ENCODE data around the gene NAT16. TPM values are rescaled to one million over a fixed set of nuclear protein-coding genes. Genes with fewer than 3 reads are reported as not detected.

NAT16 gene
- total and polyA plus RNA-seq, 2 experiments from 2014 or later, result 0.21 to 0.31 TPM

DNA sequence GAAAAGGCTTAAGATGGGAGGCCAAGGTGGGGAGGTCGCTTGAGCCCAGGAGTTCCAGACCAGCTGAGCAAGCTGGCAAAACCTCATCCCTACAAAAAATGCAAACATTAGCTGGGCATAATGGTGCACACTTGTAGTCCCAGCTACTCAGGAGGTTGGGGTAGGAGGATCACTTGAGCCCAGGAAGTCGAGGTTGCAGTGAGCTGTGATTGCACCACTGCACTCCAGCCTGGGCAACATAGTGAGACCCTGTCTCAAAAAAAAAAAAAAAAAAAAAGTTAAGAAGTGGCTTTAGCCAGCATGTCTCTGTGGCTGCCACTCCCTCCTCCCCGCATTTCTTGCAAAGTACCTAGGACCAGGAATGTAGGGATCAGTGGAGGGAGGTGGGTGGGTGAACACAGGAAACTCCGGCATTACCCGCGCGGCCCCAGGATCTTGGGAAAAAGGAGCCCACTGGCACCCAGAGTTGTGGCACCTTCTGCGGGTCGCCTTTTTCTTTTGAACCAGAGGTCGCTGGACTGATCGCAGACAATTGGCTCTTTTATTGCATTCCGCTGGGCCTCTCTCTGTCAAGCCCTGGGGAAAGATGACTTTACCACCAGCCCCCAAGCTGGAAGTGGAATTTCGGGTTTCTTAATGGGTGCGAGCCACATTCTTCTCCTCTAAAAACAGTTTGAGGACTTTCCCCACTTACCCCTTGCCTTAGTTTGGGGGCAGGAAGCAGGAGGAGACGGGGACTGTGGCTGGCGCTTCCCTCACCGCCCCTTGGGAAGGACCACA is 18.2 kb downstream of the NAT16 start:
- Histone ChIP-seq H3K36me3 (ENCODE audit: insufficient read depth) (no peaks in the 10 kb centered on the region), H3K9me2 (ENCODE audit: insufficient read depth) (no peaks in the 10 kb centered on the region), H3K27ac (ENCODE audit: low read depth) (0 out of 2 replicates have a peak overlapping the region, but pooled peaks have one; percentile 26), H3K4me1 (ENCODE audit: insufficient read depth) (peaks cover 48% of the 10 kb centered on the region), H4K20me1 (replicated peaks; ENCODE audit: insufficient read depth) (peaks cover 6% of the 10 kb centered on the region; the same call in 1 of the 2 replicates), H3K4me3 (peak overlapping the region; percentile 72), H2AFZ (peak overlapping the region; percentile 40; the same call in 1 of the 2 replicates), H3K79me2 (replicated peaks; ENCODE audit: insufficient read depth) (no peaks in the 10 kb centered on the region), H3K27me3 (ENCODE audit: insufficient read depth) (peaks cover 50% of the 10 kb centered on the region), H3F3A (replicated peaks; ENCODE audit: low read depth) (peaks cover 26% of the 10 kb centered on the region), H3K4me2 (peak overlapping the region; percentile 91)
- H3K4me1 Mint-ChIP-seq, result peaks cover 53% of the 10 kb centered on the region
- H3K27me3 Mint-ChIP-seq (ENCODE audit: insufficient read depth, low read depth, poor library complexity), result peaks cover 46% of the 10 kb centered on the region
- TF ChIP-seq, protein P1, sequence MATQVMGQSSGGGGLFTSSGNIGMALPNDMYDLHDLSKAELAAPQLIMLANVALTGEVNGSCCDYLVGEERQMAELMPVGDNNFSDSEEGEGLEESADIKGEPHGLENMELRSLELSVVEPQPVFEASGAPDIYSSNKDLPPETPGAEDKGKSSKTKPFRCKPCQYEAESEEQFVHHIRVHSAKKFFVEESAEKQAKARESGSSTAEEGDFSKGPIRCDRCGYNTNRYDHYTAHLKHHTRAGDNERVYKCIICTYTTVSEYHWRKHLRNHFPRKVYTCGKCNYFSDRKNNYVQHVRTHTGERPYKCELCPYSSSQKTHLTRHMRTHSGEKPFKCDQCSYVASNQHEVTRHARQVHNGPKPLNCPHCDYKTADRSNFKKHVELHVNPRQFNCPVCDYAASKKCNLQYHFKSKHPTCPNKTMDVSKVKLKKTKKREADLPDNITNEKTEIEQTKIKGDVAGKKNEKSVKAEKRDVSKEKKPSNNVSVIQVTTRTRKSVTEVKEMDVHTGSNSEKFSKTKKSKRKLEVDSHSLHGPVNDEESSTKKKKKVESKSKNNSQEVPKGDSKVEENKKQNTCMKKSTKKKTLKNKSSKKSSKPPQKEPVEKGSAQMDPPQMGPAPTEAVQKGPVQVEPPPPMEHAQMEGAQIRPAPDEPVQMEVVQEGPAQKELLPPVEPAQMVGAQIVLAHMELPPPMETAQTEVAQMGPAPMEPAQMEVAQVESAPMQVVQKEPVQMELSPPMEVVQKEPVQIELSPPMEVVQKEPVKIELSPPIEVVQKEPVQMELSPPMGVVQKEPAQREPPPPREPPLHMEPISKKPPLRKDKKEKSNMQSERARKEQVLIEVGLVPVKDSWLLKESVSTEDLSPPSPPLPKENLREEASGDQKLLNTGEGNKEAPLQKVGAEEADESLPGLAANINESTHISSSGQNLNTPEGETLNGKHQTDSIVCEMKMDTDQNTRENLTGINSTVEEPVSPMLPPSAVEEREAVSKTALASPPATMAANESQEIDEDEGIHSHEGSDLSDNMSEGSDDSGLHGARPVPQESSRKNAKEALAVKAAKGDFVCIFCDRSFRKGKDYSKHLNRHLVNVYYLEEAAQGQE (IDR thresholded peaks at IDR 0.05; ENCODE audit: unreplicated experiment), result no peak
- TF ChIP-seq NANOG (IDR thresholded peaks at IDR 0.05; ENCODE audit: borderline replicate concordance), result no peak
- TF ChIP-seq EZH2 (IDR thresholded peaks at IDR 0.05; ENCODE audit: low read depth, unreplicated experiment), result no peak
- TF ChIP-seq EZH2phosphoT487 (IDR thresholded peaks at IDR 0.05; ENCODE audit: unreplicated experiment), result no peak
- no peak for TF ChIP-seq ZNF114 (CRISPR knock-in tag; IDR thresholded peaks at IDR 0.05)
- TF ChIP-seq, protein P2, sequence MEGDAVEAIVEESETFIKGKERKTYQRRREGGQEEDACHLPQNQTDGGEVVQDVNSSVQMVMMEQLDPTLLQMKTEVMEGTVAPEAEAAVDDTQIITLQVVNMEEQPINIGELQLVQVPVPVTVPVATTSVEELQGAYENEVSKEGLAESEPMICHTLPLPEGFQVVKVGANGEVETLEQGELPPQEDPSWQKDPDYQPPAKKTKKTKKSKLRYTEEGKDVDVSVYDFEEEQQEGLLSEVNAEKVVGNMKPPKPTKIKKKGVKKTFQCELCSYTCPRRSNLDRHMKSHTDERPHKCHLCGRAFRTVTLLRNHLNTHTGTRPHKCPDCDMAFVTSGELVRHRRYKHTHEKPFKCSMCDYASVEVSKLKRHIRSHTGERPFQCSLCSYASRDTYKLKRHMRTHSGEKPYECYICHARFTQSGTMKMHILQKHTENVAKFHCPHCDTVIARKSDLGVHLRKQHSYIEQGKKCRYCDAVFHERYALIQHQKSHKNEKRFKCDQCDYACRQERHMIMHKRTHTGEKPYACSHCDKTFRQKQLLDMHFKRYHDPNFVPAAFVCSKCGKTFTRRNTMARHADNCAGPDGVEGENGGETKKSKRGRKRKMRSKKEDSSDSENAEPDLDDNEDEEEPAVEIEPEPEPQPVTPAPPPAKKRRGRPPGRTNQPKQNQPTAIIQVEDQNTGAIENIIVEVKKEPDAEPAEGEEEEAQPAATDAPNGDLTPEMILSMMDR (conservative IDR thresholded peaks at IDR 0.05; ENCODE audit: low read depth in 2 of 2), result no peak
- TF ChIP-seq JUNB (IDR thresholded peaks at IDR 0.05; ENCODE audit: unreplicated experiment), result no peak
- TF ChIP-seq, protein P3, sequence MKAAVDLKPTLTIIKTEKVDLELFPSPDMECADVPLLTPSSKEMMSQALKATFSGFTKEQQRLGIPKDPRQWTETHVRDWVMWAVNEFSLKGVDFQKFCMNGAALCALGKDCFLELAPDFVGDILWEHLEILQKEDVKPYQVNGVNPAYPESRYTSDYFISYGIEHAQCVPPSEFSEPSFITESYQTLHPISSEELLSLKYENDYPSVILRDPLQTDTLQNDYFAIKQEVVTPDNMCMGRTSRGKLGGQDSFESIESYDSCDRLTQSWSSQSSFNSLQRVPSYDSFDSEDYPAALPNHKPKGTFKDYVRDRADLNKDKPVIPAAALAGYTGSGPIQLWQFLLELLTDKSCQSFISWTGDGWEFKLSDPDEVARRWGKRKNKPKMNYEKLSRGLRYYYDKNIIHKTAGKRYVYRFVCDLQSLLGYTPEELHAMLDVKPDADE (IDR thresholded peaks at IDR 0.05), result no peak
- no peak overlapping the region for H3K27ac Mint-ChIP-seq
- peak overlapping the region; percentile 81 for H3K4me3 Mint-ChIP-seq
- DNase-seq (ENCODE audit: low spot score) (peak; percentile 55), ATAC-seq (no peak)
- H3K9me3 Mint-ChIP-seq, result no peaks in the 10 kb centered on the region; the same call in 1 of the 3 replicates
- H3K36me3 Mint-ChIP-seq (ENCODE audit: low read depth), result peaks cover 17% of the 10 kb centered on the region
